Thyroid gland (tissue), 4 donors: Measurements from ENCODE around the gene IL17C. TPM values are rescaled to one million over a fixed set of nuclear protein-coding genes. Genes with fewer than 3 reads are reported as not detected.

ENCODE experiments used
- DNase-seq, 2 donors: peaks; one replicate each; pipeline ENCODE4 v3.0.0-alpha.2; 2019
- H3K27ac ChIP-seq, 3 donors: fragments of 200-600 bp; sonication (generic); 1 replicate in 2 of 3; 2 replicates in 1 of 3; pipeline ENCODE4 v1.5.1; 2016 to 2019; ENCODE audit warnings: mild to moderate bottlenecking in 1 of 3, moderate library complexity in 1 of 3
- H3K27me3 ChIP-seq: fragments of 200-600 bp; sonication (generic); one replicate; pipeline ENCODE4 v1.5.1; 2019
- H3K36me3 ChIP-seq, 2 donors: fragments of 200-600 bp; sonication (generic); one replicate each; pipeline ENCODE4 v1.5.1; 2016 to 2019
- H3K4me1 ChIP-seq, 2 donors: fragments of 200-600 bp; sonication (generic); one replicate each; pipeline ENCODE4 v1.5.1; 2017 to 2019
- H3K4me3 ChIP-seq, 3 donors: fragments of 200-600 bp; sonication (generic); replicated peaks in 1 of 3; 1 replicate in 2 of 3; 2 replicates in 1 of 3; pipeline ENCODE4 v1.5.1; 2016; ENCODE audit warnings: mild to moderate bottlenecking in 1 of 3
- H3K9me3 ChIP-seq: fragments of 200-600 bp; sonication (generic); one replicate; pipeline ENCODE4 v1.5.1; 2017
- CTCF ChIP-seq, 6 experiments: fragments of 200-600 bp in 3 of 6; fragments of 450-650 bp in 3 of 6; sonication (generic) in 3 of 6; IDR thresholded peaks; one replicate each; pipeline ENCODE4 v1.5.1; 2016 to 2019; ENCODE audit warnings: antibody characterized with exemption in 6 of 6, mild to moderate bottlenecking in 2 of 6, inconsistent platforms in 1 of 6, moderate library complexity in 1 of 6
- POLR2A ChIP-seq, 2 donors: fragments of 450-650 bp; IDR thresholded peaks; one replicate each; pipeline ENCODE4 v1.6.1; 2017; ENCODE audit warnings: antibody characterized with exemption in 2 of 2, mild to moderate bottlenecking in 2 of 2, moderate library complexity in 1 of 2
- WGBS, 2 donors: methylation state at CpG; one replicate each; pipeline ENCODE4 v1.1.5; 2017; 5-methylcytosine and 5-hydroxymethylcytosine counted together
- intact Hi-C: fragments of 100-400 bp; cut with DNase I; formaldehyde crosslinking; loops from one replicate; pipeline ENCODE4 v1.15.1; 2023
- total RNA-seq, 4 donors: library from RNA; depleted of rRNA; stranded (reverse); fragments of >200 nt; gene quantifications; one replicate each; pipeline ENCODE4 v1.2.3, GENCODE V29; 2016

Gene IL17C
- total RNA-seq, 4 donors from 2014 or later, result not detected

- Histone ChIP-seq H3K36me3 (no peaks in the 10 kb centered on the region), H3K9me3 (no peaks in the 10 kb centered on the region), H3K27ac (peak overlapping the region; percentile 58 to 83 (median 73)), H3K4me3 (peak overlapping the region in 1 of 3 donors; percentile 70), H3K4me1 (peaks cover 17 to 19% of the 10 kb centered on the region in 2 donors), H3K27me3 (no peaks in the 10 kb centered on the region)
- WGBS, 2 donors, result 77 to 98% methylated on average over 10 to 14 of the region's 29 CpGs
- DNase-seq, result no peak
- intact Hi-C loops, result loop anchor here (10.0 kb wide), 2 partner anchors 77 to 207 kb away; partner anchors contain the start of gene ZC3H18
- no peak for TF ChIP-seq CTCF (IDR thresholded peaks at IDR 0.05)
- TF ChIP-seq POLR2A (IDR thresholded peaks at IDR 0.05), result no peak
Observed at GRCh38 chr16:88651989-88652761, 13.8 kb downstream of the IL17C start.

DNA sequence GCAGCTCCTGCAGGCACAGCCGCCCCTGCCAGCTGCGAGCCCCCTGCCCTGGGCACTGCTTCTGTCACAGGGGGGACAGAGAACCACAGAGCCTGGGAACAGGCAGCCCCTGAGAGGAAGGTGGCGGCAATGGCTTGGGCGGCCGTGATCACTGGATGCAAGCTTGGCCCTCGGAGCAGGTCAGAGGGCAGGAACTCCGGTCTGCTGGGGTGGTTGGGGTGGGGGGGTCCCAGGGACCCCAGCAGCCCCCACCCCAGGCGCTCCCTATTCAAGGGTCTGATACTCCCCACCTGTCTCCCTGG, 14.3 kb downstream of the IL17C start:
- Histone ChIP-seq H3K27ac (no peak overlapping the region), H3K27me3 (no peaks in the 10 kb centered on the region), H3K9me3 (no peaks in the 10 kb centered on the region), H3K4me1 (peaks cover 17 to 19% of the 10 kb centered on the region in 2 donors), H3K36me3 (no peaks in the 10 kb centered on the region), H3K4me3 (no peak overlapping the region)
- intact Hi-C loops, result loop anchor here (10.0 kb wide), 2 partner anchors 78 to 208 kb away; partner anchors contain the start of gene ZC3H18
- WGBS, 2 donors, result 96 to 97% methylated on average over 4 to 6 of the region's 8 CpGs
- DNase-seq, result no peak
- TF ChIP-seq POLR2A (IDR thresholded peaks at IDR 0.05) (no peak), CTCF (IDR thresholded peaks at IDR 0.05) (no peak)

- Histone ChIP-seq H3K36me3 (no peaks in the 10 kb centered on the region), H3K4me3 (no peak overlapping the region), H3K4me1 (peaks cover 17 to 19% of the 10 kb centered on the region in 2 donors), H3K9me3 (no peaks in the 10 kb centered on the region), H3K27me3 (no peaks in the 10 kb centered on the region), H3K27ac (no peak overlapping the region)
- 90 to 92% methylated on average over 13 of the region's 13 CpGs for WGBS, 2 donors
- TF ChIP-seq CTCF (IDR thresholded peaks at IDR 0.05), result no peak
- no peak for TF ChIP-seq POLR2A (IDR thresholded peaks at IDR 0.05)
- DNase-seq, result no peak
- intact Hi-C loops, result loop anchor here (10.0 kb wide), 2 partner anchors 78 to 208 kb away; partner anchors contain the start of gene ZC3H18
Observed at GRCh38 chr16:88653101-88653500, 14.7 kb downstream of the IL17C start.

- WGBS, 2 donors, result 82 to 88% methylated on average over 27 to 31 of the region's 32 CpGs
- TF ChIP-seq CTCF (IDR thresholded peaks at IDR 0.05) (no peak), POLR2A (IDR thresholded peaks at IDR 0.05) (no peak)
- H3K4me1 ChIP-seq, result peaks cover 17 to 19% of the 10 kb centered on the region in 2 donors
- no peak for DNase-seq
- intact Hi-C loops, result loop anchor here (10.0 kb wide), 2 partner anchors 79 to 209 kb away; partner anchors contain the start of gene ZC3H18
- no peaks in the 10 kb centered on the region for H3K27me3 ChIP-seq
- no peak overlapping the region for H3K27ac ChIP-seq
- no peak overlapping the region for H3K4me3 ChIP-seq
- H3K9me3 ChIP-seq, result no peaks in the 10 kb centered on the region
- no peaks in the 10 kb centered on the region for H3K36me3 ChIP-seq
Observed at GRCh38 chr16:88653596-88654362, 15.4 kb downstream of the IL17C start.
